ENCODE data around the gene UGT1A5. TPM values are rescaled to one million over a fixed set of nuclear protein-coding genes. Genes with fewer than 3 reads are reported as not detected.

Gene UGT1A5
- total RNA-seq, 1 experiment from 2014 or later: not detected

- intact Hi-C loops (cut with micrococcal nuclease): no loop called here
- H3K4me3 ChIP-seq (replicated peaks in 1 of 2; ENCODE audit: low read depth in 1 of 2, low read length in 2 of 2): no peak overlapping the region
- no peaks in the 10 kb centered on the region for H3K79me2 ChIP-seq (ENCODE audit: insufficient read depth, low read length)
- no peak for ATAC-seq
- DNase-seq (ENCODE audit: low read depth, low spot score): no peak
- H3K4me2 ChIP-seq (ENCODE audit: low read length): no peak overlapping the region
- ChIA-PET RAD21 (ENCODE audit: low non-redundant PET in 1 of 2, low total read pairs in 2 of 2, uncharacterized antibody in 2 of 2, unreplicated experiment in 2 of 2) (no interaction called here), POLR2A (no interaction called here), CTCF (no interaction called here)
- H3K9me2 ChIP-seq (ENCODE audit: insufficient read depth): no peaks in the 10 kb centered on the region
- no peak overlapping the region for H3K9ac ChIP-seq (ENCODE audit: low read length)
- H3K27ac ChIP-seq (ENCODE audit: low read depth, low read length): no peak overlapping the region
- H3K36me3 ChIP-seq (ENCODE audit: control insufficient read depth in 1 of 2, insufficient read depth in 2 of 2, low read length in 2 of 2): no peaks in the 10 kb centered on the region
- no peaks in the 10 kb centered on the region for H3K27me3 ChIP-seq (ENCODE audit: insufficient read depth, low read length)
- H3K4me1 ChIP-seq (ENCODE audit: control insufficient read depth in 1 of 2, insufficient read depth in 2 of 2, low read length in 2 of 2): no peaks in the 10 kb centered on the region
- H3K9me3 ChIP-seq (ENCODE audit: control insufficient read depth in 1 of 2, insufficient read depth in 1 of 2, low read depth in 1 of 2, low read length in 2 of 2): no peaks in the 10 kb centered on the region
- BruUV-seq (replicated peaks): no TSS peak
- TF ChIP-seq ZFX (IDR thresholded peaks at IDR 0.05) (no peak), SP1 (IDR thresholded peaks at IDR 0.05; ENCODE audit: low read depth) (no peak), EZH2 (IDR thresholded peaks at IDR 0.05) (no peak), ZBTB33 (IDR thresholded peaks at IDR 0.05; ENCODE audit: extremely low read depth, insufficient replicate concordance, low read length) (no peak), RAD21 (IDR thresholded peaks at IDR 0.05; ENCODE audit: low read depth) (no peak), ATF3 (IDR thresholded peaks at IDR 0.05) (no peak), JUND (IDR thresholded peaks at IDR 0.05) (no peak), TCF7L2 (IDR thresholded peaks at IDR 0.05; ENCODE audit: borderline replicate concordance, extremely low read depth, insufficient read depth, insufficient read length) (no peak), ZNF274 (IDR thresholded peaks at IDR 0.05; ENCODE audit: low read depth, low read length) (no peak), POLR2A (IDR thresholded peaks at IDR 0.05; ENCODE audit: borderline replicate concordance, extremely low read depth, insufficient read depth, insufficient read length) (no peak), EGR1 (IDR thresholded peaks at IDR 0.05; ENCODE audit: low read depth) (no peak)
- no peaks in the 10 kb centered on the region for H4K20me1 ChIP-seq (ENCODE audit: insufficient read depth)
- no peak overlapping the region for H2AFZ ChIP-seq (ENCODE audit: low read depth, low read length, poor library complexity, severe bottlenecking)
These were observed 42.3 kb downstream of the UGT1A5 start for GRCh38 chr2:233754872-233755611.

Data from HCT116 (cell line).